HCT116 (cell line): ENCODE results near the gene TBC1D2.

Source experiments
- CEBPB ChIP-seq: IDR thresholded peaks from 2 replicates; pipeline ENCODE4 v1.6.1; 2012; ENCODE audit warnings: low read depth
- CTCF ChIP-seq, 3 experiments: fragments of 200-600 bp in 1 of 3; sonication (generic) in 1 of 3; IDR thresholded peaks in 2 of 3; conservative IDR thresholded peaks in 1 of 3; 2 replicates each; pipeline ENCODE4 v1.5.1; 2012 to 2017; ENCODE audit warnings: low read depth in 2 of 3, low read length in 2 of 3, antibody characterized with exemption in 1 of 3, borderline replicate concordance in 1 of 3, control low read depth in 1 of 3, mild to moderate bottlenecking in 1 of 3, mixed read lengths in 1 of 3, mixed run types in 1 of 3, moderate library complexity in 1 of 3; ENCODE audit not compliant: insufficient read depth in 1 of 3
- EZH2 ChIP-seq: fragments of 200-600 bp; sonication (generic); IDR thresholded peaks from 2 replicates; pipeline ENCODE4 v1.6.1; 2017; ENCODE audit warnings: antibody characterized with exemption, mixed run types
- EZH2phosphoT487 ChIP-seq: fragments of 200-600 bp; IDR thresholded peaks from 2 replicates; pipeline ENCODE4 v1.6.1; 2018; ENCODE audit warnings: antibody characterized with exemption, borderline replicate concordance
- JUND ChIP-seq: IDR thresholded peaks from 2 replicates; pipeline ENCODE4 v1.6.1; 2012
- POLR2A ChIP-seq: IDR thresholded peaks from 2 replicates; pipeline ENCODE4 v1.7.0; 2011; ENCODE audit warnings: borderline replicate concordance; ENCODE audit not compliant: insufficient read depth, insufficient read length; ENCODE audit errors: extremely low read depth
- POLR2AphosphoS5 ChIP-seq: IDR thresholded peaks from 2 replicates; pipeline ENCODE4 v1.6.1; 2011; ENCODE audit warnings: mild to moderate bottlenecking, low read depth, low read length, moderate library complexity
- RAD21 ChIP-seq: IDR thresholded peaks from 2 replicates; pipeline ENCODE4 v1.6.1; 2012; ENCODE audit warnings: low read depth, mild to moderate bottlenecking
- SRF ChIP-seq: IDR thresholded peaks from 2 replicates; pipeline ENCODE4 v1.6.1; 2012; ENCODE audit warnings: low read depth
- TCF7L2 ChIP-seq: IDR thresholded peaks from 2 replicates; pipeline ENCODE4 v1.7.0; 2011; ENCODE audit warnings: borderline replicate concordance, inconsistent platforms; ENCODE audit not compliant: insufficient read depth, insufficient read length; ENCODE audit errors: extremely low read depth
- TF ChIP-seq, protein P1 (sequence below): IDR thresholded peaks from 2 replicates; pipeline ENCODE4 v1.6.1; 2012; ENCODE audit warnings: low read depth
- TF ChIP-seq, protein P2 (sequence below): IDR thresholded peaks from 2 replicates; pipeline ENCODE4 v1.6.1; 2011; ENCODE audit warnings: mild to moderate bottlenecking, low read length, moderate library complexity; ENCODE audit not compliant: insufficient replicate concordance; ENCODE audit errors: extremely low read depth

DNA sequence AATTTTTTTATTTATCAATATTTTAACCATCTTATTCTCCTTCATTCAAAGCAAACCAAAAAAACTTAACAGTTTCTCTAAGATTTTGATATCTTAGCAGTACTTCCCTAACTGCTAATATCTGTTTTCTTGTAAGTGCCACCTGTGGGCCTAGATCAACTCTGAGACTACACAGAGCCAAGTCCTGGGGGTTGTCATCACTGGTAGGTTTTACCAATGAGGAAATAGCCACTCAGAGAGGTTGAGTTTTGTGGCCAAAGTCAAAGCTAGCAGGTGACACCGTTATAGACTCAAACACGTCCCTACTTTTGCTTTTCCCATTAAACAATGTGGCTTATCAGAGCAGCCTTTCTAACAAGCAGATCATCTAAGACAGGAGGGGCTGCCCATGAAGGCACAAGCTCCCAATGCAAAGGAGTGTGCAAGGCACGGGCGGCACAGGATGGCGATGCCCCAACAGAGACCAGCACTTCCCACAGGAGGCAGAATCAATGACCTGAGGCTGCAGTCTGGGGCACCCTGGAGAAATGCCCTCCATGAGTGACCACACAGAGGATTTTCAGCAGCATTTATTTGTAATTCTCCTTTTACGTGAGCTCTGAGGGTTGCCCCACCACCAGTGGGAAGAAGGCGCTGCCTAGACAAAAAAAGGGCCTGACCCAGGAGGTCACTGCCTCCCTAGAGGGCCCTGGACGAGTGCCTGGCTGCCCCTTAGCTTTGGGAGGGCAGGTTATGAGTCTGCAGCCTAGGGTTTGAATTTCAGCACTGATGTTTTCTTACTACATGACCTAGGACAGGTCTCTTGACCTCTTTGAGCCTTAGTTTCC, 7.4 kb downstream of the TBC1D2 start:
- TF ChIP-seq EZH2, result no peak
- TF ChIP-seq CTCF (IDR thresholded peaks at IDR 0.05 in 2 of 3, conservative IDR thresholded peaks at IDR 0.05 in 1 of 3; ENCODE audit: borderline replicate concordance in 1 of 3, insufficient read depth in 1 of 3, low read depth in 2 of 3, low read length in 2 of 3), result no peak
- TF ChIP-seq SRF, result no peak
- TF ChIP-seq RAD21, result no peak
- TF ChIP-seq POLR2A, result no peak
- TF ChIP-seq EZH2phosphoT487, result no peak
- no peak for TF ChIP-seq JUND
- no peak for TF ChIP-seq CEBPB
- TF ChIP-seq, protein P1, sequence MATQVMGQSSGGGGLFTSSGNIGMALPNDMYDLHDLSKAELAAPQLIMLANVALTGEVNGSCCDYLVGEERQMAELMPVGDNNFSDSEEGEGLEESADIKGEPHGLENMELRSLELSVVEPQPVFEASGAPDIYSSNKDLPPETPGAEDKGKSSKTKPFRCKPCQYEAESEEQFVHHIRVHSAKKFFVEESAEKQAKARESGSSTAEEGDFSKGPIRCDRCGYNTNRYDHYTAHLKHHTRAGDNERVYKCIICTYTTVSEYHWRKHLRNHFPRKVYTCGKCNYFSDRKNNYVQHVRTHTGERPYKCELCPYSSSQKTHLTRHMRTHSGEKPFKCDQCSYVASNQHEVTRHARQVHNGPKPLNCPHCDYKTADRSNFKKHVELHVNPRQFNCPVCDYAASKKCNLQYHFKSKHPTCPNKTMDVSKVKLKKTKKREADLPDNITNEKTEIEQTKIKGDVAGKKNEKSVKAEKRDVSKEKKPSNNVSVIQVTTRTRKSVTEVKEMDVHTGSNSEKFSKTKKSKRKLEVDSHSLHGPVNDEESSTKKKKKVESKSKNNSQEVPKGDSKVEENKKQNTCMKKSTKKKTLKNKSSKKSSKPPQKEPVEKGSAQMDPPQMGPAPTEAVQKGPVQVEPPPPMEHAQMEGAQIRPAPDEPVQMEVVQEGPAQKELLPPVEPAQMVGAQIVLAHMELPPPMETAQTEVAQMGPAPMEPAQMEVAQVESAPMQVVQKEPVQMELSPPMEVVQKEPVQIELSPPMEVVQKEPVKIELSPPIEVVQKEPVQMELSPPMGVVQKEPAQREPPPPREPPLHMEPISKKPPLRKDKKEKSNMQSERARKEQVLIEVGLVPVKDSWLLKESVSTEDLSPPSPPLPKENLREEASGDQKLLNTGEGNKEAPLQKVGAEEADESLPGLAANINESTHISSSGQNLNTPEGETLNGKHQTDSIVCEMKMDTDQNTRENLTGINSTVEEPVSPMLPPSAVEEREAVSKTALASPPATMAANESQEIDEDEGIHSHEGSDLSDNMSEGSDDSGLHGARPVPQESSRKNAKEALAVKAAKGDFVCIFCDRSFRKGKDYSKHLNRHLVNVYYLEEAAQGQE, result no peak
- TF ChIP-seq TCF7L2, result no peak
- TF ChIP-seq, protein P2, sequence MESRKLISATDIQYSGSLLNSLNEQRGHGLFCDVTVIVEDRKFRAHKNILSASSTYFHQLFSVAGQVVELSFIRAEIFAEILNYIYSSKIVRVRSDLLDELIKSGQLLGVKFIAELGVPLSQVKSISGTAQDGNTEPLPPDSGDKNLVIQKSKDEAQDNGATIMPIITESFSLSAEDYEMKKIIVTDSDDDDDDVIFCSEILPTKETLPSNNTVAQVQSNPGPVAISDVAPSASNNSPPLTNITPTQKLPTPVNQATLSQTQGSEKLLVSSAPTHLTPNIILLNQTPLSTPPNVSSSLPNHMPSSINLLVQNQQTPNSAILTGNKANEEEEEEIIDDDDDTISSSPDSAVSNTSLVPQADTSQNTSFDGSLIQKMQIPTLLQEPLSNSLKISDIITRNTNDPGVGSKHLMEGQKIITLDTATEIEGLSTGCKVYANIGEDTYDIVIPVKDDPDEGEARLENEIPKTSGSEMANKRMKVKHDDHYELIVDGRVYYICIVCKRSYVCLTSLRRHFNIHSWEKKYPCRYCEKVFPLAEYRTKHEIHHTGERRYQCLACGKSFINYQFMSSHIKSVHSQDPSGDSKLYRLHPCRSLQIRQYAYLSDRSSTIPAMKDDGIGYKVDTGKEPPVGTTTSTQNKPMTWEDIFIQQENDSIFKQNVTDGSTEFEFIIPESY, result no peak
- no peak for TF ChIP-seq POLR2AphosphoS5
